Aortic smooth muscle cell (primary cell): ENCODE results near the gene RHBDD3. TPM values are rescaled to one million over a fixed set of nuclear protein-coding genes. Genes with fewer than 3 reads are reported as not detected.

Source experiments
- total RNA-seq: library from RNA; depleted of rRNA; stranded (reverse); fragments of >200 nt; gene quantifications from 2 replicates; pipeline ENCODE4 v1.2.3, GENCODE V29; 2014

RHBDD3 gene
- total RNA-seq, result 14.8 and 18.4 TPM in 2 replicates

DNA sequence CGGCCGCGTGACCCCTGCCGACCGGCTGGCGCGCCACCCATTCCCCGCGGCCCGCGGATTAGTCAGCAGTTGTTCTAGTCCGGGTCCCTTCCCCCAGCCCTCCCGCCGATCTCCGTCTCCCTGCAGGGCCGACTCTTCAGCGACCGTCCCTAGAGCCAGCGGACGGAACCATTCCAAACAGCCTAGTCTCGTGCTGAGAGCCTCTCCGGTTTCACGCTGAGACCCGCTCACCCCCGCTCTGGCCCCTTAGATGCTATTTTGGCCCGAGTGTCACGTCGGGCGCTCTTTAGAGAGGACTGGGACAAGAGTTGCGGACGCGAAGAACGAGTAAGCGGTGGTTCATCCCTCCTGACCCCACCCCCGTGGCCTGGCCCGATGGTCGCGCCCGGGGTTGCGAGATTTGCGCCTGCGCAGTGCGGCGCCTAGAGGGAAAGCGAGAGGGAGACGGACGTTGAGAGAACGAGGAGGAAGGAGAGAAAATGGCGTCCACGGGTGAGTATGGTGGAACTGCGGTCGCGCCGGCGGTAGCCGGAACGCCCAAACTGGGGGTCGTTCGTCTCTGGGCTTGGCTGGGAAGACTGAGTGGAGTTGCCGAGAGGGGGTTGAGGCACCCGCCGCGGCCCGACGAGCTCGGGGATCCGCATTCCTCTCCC, at the start of gene RHBDD3, which contains the start of gene EWSR1:
Gene RHBDD3, minus strand, starts transcription at position 124 of the 653 bp plus-strand sequence. CDS start 2,355 bp downstream, outside the sequence.
Gene EWSR1, plus strand, starts transcription at position 411 of the 653 bp plus-strand sequence. Its CDS starts 69 bp downstream, at position 480.

DNA sequence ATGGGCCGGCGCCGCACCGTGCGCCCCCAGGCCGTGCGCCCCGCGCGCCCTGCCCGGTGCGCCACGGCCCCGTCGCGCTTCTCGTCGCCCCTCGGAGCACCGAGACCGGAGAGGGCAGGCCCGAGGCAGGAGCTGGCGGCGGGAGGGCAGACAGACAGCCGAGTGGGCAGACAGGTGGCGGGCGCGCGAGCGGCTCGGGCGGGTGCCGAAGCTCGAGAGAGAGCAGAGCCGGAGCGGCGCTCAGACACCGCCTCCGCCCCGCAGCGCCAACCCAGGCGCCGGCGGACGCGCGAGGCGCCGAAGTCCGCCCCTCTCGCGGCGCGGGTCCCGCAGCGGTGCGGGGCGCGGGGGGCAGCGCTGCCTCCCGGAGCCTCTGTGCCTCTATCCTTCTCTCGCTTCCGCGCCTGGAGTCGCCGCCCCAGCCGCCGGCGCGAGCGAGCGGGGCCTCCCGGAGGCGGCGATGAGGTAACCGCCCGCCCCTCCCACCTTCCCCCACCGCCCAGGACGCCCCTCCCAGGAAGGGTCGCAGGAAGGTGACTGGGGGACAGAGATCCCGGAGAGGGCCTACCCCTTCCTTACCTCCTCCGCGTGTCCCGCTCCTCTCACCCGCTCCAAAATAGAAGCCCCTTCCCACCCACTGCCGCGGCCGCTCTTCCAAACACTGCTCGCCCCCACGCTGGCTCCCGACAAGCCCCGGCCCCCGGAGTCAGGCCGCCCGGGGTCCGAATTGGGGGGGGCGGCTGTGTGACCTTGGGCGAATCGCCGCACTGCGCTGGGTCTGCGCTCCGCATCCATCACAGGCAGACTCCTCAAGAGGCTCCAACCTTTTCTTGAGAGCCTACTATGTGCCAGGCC, 47.7 kb upstream of the RHBDD3 start, which contains the start of gene RASL10A:
Gene RASL10A, minus strand, starts transcription at position 412 of the 855 bp plus-strand sequence. CDS start 451 bp downstream, outside the sequence.

DNA sequence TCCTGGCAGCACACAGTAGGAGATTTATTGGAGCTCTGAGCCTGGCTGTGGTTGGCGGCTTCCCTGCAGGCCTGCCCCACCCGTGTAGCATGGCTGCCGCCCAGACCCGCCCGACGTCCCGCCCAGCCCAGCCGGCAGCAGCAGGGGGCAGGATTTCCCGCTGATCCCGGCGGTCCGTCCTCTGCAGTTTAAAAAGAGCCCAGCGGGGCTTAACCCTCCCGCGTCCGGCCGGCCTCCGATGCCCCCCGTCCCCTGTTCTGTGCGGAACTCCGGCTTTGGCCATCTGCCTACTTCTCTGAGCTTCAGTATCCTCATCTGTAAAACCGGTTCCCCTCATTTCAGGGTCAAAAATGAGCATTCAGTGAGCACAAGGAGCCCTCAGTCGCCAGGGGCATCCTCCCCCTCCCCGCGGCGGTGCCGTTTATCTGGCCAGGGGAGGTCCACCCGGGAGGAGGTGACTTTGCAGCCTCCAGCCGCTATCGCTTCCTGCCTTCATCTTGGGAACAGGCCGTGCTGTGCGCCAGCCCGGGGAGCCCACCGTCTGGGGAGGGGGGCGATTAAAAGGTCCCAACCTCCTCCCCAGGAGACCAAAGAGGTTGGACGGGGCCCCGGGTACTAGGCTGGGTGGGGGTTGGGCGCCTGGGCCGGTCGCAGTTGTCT, 38.5 kb upstream of the RHBDD3 start, which contains the start of gene GAS2L1:
Gene GAS2L1, plus strand, starts transcription at position 476 of the 660 bp plus-strand sequence. CDS start 1,456 bp downstream, outside the sequence.

Other genes with a start within 250 kb of the RHBDD3 start
- not detected in 2 replicates for gene C22orf31, start 206.2 kb downstream of the RHBDD3 start, total RNA-seq
- 1.1 and 1.3 TPM in 2 replicates for gene KREMEN1, start 194.9 kb downstream of the RHBDD3 start, total RNA-seq
- gene EMID1, start 62.1 kb downstream of the RHBDD3 start, total RNA-seq, result not detected in 2 replicates
- 136 and 166 TPM in 2 replicates for gene EWSR1, start 287 bp upstream of the RHBDD3 start, total RNA-seq
- gene GAS2L1, start 38.7 kb upstream of the RHBDD3 start, total RNA-seq, result 10.1 and 10.8 TPM in 2 replicates
- gene RASL10A, start 47.7 kb upstream of the RHBDD3 start, total RNA-seq, result 0.25 TPM in 1 of 2 replicates, not detected in the other
- gene AP1B1, start 120.6 kb upstream of the RHBDD3 start, total RNA-seq, result 64.5 and 79.1 TPM in 2 replicates
- gene RFPL1, start 170.6 kb upstream of the RHBDD3 start, total RNA-seq, result not detected in 2 replicates
- gene NEFH, start 212.2 kb upstream of the RHBDD3 start, total RNA-seq, result 0.25 and 0.26 TPM in 2 replicates